Esophagus squamous epithelium (tissue), 4 donors: Measurements from ENCODE around the gene ZNF280A. TPM values are rescaled to one million over a fixed set of nuclear protein-coding genes. Genes with fewer than 3 reads are reported as not detected.

Experiments used
- total RNA-seq, 4 donors: library from RNA; depleted of rRNA; stranded (reverse); fragments of >200 nt; gene quantifications; one replicate each; pipeline ENCODE4 v1.1.0, GENCODE V29; 2016

The ZNF280A gene
- total RNA-seq, 4 donors from 2014 or later: not detected

Other genes starting within 250 kb of the ZNF280A start
- gene ZNF280B, start 11.5 kb downstream of the ZNF280A start, total RNA-seq: under 1 TPM in 3 of 4 donors, not detected in 1; 0.08 to 0.19 (median 0.18) TPM
- not detected for gene PRAME, start 39.0 kb upstream of the ZNF280A start, total RNA-seq
- not detected for gene GGTLC2, start 124.3 kb upstream of the ZNF280A start, total RNA-seq